Fibroblast of pulmonary artery (primary cell): ENCODE data around the gene ZCCHC2.

Experiments
- DNase-seq: peaks from one replicate; pipeline ENCODE4 v3.0.0-alpha.2; 2010; ENCODE audit warnings: low read depth
- H3K4me3 ChIP-seq: replicated peaks from 2 replicates; pipeline ENCODE4 v1.5.1; 2011; ENCODE audit warnings: low read depth, mild to moderate bottlenecking, control low read depth, low read length, moderate library complexity
- CTCF ChIP-seq: IDR thresholded peaks from 2 replicates; pipeline ENCODE4 v1.5.1; 2011; ENCODE audit warnings: mild to moderate bottlenecking, control low read depth, low read length, inconsistent platforms; ENCODE audit errors: missing control alignments

The ZCCHC2 gene

GRCh38 chr18:62498616-62499262, 24.1 kb upstream of the ZCCHC2 start:
- no peak for TF ChIP-seq CTCF
- no peak for DNase-seq
- no peak overlapping the region for H3K4me3 ChIP-seq

GRCh38 chr18:62499263-62499650, 23.6 kb upstream of the ZCCHC2 start:
- DNase-seq = no peak
- H3K4me3 ChIP-seq = no peak overlapping the region
- TF ChIP-seq CTCF = no peak

- H3K4me3 ChIP-seq = no peak overlapping the region
- TF ChIP-seq CTCF = no peak
- DNase-seq = no peak
Measured at GRCh38 chr18:62500174-62500573, 22.7 kb upstream of the ZCCHC2 start.

GRCh38 chr18:62500966-62501591, 21.7 kb upstream of the ZCCHC2 start:
- no peak overlapping the region for H3K4me3 ChIP-seq
- no peak for DNase-seq
- TF ChIP-seq CTCF = no peak

GRCh38 chr18:62505669-62506494, 16.9 kb upstream of the ZCCHC2 start:
- peak; percentile 8 for DNase-seq
- peak overlapping the region; percentile 6 for H3K4me3 ChIP-seq
- TF ChIP-seq CTCF = no peak

- TF ChIP-seq CTCF = no peak
- DNase-seq = no peak
- no peak overlapping the region for H3K4me3 ChIP-seq
Measured at GRCh38 chr18:62506495-62507143, 16.2 kb upstream of the ZCCHC2 start.
